Hepatocyte (in vitro differentiated cells): Measurements from ENCODE around the gene PPP2R1B.

Experiments
- EZH2 ChIP-seq: fragments of 200-600 bp; sonication (generic); IDR thresholded peaks from 2 replicates; pipeline ENCODE4 v1.6.1; 2016; ENCODE audit warnings: antibody characterized with exemption, mild to moderate bottlenecking, borderline replicate concordance
- EZH2phosphoT487 ChIP-seq: fragments of 200-600 bp; sonication (generic); IDR thresholded peaks from one replicate; pipeline ENCODE4 v1.6.1; 2018; ENCODE audit warnings: antibody characterized with exemption, mild to moderate bottlenecking, low read depth, moderate library complexity; ENCODE audit not compliant: unreplicated experiment, severe bottlenecking
- TF ChIP-seq, protein P1 (sequence below): fragments of 200-600 bp; sonication (generic); IDR thresholded peaks from 2 replicates; pipeline ENCODE4 v1.5.1; 2016; ENCODE audit warnings: antibody characterized with exemption, mild to moderate bottlenecking; ENCODE audit not compliant: poor library complexity

DNA sequence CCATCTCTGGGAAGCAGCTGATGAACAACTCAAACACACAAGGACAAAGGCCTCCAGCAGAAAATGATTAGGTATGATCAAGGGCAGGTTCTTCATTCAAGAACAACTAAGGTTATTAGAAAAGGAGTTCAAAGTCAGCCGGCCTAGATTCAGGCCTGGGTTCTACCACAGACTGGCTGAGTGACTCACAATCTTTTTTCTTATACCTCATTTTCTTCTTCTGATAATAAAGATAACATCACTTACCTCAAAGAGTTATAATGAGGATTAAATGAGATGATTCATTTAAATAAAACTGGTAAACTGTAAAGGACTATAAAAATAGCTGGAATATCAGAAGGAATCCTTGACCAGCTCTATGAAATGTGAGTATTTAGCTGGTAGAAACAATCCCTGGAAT lies 49.3 kb upstream of the PPP2R1B start:
- TF ChIP-seq, protein P1, sequence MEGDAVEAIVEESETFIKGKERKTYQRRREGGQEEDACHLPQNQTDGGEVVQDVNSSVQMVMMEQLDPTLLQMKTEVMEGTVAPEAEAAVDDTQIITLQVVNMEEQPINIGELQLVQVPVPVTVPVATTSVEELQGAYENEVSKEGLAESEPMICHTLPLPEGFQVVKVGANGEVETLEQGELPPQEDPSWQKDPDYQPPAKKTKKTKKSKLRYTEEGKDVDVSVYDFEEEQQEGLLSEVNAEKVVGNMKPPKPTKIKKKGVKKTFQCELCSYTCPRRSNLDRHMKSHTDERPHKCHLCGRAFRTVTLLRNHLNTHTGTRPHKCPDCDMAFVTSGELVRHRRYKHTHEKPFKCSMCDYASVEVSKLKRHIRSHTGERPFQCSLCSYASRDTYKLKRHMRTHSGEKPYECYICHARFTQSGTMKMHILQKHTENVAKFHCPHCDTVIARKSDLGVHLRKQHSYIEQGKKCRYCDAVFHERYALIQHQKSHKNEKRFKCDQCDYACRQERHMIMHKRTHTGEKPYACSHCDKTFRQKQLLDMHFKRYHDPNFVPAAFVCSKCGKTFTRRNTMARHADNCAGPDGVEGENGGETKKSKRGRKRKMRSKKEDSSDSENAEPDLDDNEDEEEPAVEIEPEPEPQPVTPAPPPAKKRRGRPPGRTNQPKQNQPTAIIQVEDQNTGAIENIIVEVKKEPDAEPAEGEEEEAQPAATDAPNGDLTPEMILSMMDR: no peak
- TF ChIP-seq EZH2 (no peak), EZH2phosphoT487 (no peak)
